Measurements from ENCODE around the gene CCDC180.

CCDC180 gene

DNA sequence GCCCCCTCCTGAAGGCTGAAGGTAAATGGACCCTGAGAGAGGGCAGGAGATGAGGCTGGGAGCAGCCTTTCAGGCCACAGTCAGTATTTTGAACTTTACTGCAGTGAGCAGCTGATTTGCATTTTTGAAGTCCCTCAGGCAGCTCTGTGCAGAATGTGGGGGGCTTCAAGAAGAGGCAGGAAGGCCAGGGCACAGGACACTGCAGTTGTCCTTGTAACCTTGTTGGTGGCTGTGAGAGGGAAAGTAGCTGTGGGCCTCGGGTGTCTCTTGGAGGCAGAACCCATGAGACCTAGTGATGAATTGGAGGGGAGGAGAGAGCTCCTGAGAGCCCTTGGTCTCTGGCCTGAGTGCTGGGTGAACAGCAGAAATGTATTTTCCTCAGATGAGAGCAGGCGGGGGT is 2.6 kb downstream of the CCDC180 start:
- Histone ChIP-seq H2AFZ (ENCODE audit: low read depth, low read length) (no peak overlapping the region), H3K9ac (ENCODE audit: low read depth, low read length) (no peak overlapping the region), H3K4me1 (ENCODE audit: insufficient read depth, low read length) (no peaks in the 10 kb centered on the region), H3K79me2 (ENCODE audit: insufficient read depth, low read length) (no peaks in the 10 kb centered on the region), H3K4me3 (ENCODE audit: low read depth in 1 of 2, low read length in 2 of 2) (no peak overlapping the region), H3K27ac (ENCODE audit: low read length) (no peak overlapping the region), H3K27me3 (ENCODE audit: insufficient read depth, low read length, poor library complexity) (no peaks in the 10 kb centered on the region), H3K36me3 (ENCODE audit: insufficient read depth, low read length) (peaks cover 19% of the 10 kb centered on the region), H4K20me1 (ENCODE audit: insufficient read depth, low read length) (no peaks in the 10 kb centered on the region), H3K4me2 (ENCODE audit: insufficient read depth, low read length) (no peak overlapping the region), H3K9me3 (ENCODE audit: insufficient read depth, low read length, severe bottlenecking) (no peaks in the 10 kb centered on the region)
- ATAC-seq (ENCODE audit: insufficient read depth, low read depth) (no peak), DNase-seq (no peak)
- TF ChIP-seq CTCF (IDR thresholded peaks at IDR 0.05; ENCODE audit: borderline replicate concordance, extremely low read depth, low read length, poor library complexity, severe bottlenecking) = no peak
- TF ChIP-seq EZH2 (IDR thresholded peaks at IDR 0.05; ENCODE audit: borderline replicate concordance, low read depth, low read length, severe bottlenecking) = no peak

GRCh38 chr9:97310896-97311295 is 3.4 kb downstream of the CCDC180 start:
- H2AFZ ChIP-seq (ENCODE audit: low read depth, low read length) = no peak overlapping the region
- no peak overlapping the region for H3K9ac ChIP-seq (ENCODE audit: low read depth, low read length)
- H3K27me3 ChIP-seq (ENCODE audit: insufficient read depth, low read length, poor library complexity) = no peaks in the 10 kb centered on the region
- no peak overlapping the region for H3K4me3 ChIP-seq (ENCODE audit: low read depth in 1 of 2, low read length in 2 of 2)
- peaks cover 22% of the 10 kb centered on the region for H3K36me3 ChIP-seq (ENCODE audit: insufficient read depth, low read length)
- DNase-seq (no peak), ATAC-seq (ENCODE audit: insufficient read depth, low read depth) (no peak)
- no peak overlapping the region for H3K27ac ChIP-seq (ENCODE audit: low read length)
- H3K79me2 ChIP-seq (ENCODE audit: insufficient read depth, low read length) = no peaks in the 10 kb centered on the region
- H3K4me2 ChIP-seq (ENCODE audit: insufficient read depth, low read length) = no peak overlapping the region
- no peaks in the 10 kb centered on the region for H3K4me1 ChIP-seq (ENCODE audit: insufficient read depth, low read length)
- H4K20me1 ChIP-seq (ENCODE audit: insufficient read depth, low read length) = no peaks in the 10 kb centered on the region
- H3K9me3 ChIP-seq (ENCODE audit: insufficient read depth, low read length, severe bottlenecking) = no peaks in the 10 kb centered on the region
- TF ChIP-seq CTCF (IDR thresholded peaks at IDR 0.05; ENCODE audit: borderline replicate concordance, extremely low read depth, low read length, poor library complexity, severe bottlenecking) (no peak), EZH2 (IDR thresholded peaks at IDR 0.05; ENCODE audit: borderline replicate concordance, low read depth, low read length, severe bottlenecking) (no peak)

DNA sequence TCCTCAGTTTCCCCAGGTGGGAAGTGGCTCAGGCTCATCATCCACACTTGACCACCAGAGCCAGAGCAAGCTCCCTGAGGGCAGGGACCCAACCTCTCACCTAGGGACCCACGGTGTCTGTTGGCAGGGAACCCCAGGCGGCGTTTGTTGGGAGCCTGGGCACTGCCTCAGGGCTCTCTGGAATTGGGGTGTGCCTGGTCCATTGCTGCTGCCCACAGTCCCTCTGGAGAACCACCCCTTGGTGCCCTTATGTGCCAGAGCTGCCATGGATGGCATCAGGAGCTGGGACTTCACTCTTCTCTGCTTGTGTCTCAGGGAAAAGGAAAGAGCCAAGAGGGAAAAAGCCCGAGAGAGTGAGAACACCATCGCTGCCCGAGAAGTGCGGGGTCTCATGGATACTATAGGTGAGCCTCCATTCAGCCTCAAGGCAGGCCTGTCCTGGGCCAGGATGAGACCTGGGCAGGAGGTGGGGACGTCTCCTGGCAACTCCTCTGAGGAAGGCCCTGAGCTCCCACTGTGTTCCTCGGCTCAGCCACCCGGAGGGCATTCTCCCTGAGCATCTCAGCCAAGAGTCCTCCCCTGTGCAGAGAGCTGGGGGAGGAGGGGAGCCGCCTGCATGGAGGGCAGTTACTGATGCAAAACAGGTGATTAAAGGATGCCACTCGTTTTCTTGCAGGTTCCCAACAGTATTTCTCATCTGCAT is 4.5 kb downstream of the CCDC180 start:
- no peaks in the 10 kb centered on the region for H3K9me3 ChIP-seq (ENCODE audit: insufficient read depth, low read length, severe bottlenecking)
- H3K27me3 ChIP-seq (ENCODE audit: insufficient read depth, low read length, poor library complexity) = no peaks in the 10 kb centered on the region
- H3K36me3 ChIP-seq (ENCODE audit: insufficient read depth, low read length) = peaks cover 22% of the 10 kb centered on the region
- H3K79me2 ChIP-seq (ENCODE audit: insufficient read depth, low read length) = no peaks in the 10 kb centered on the region
- H3K4me2 ChIP-seq (ENCODE audit: insufficient read depth, low read length) = no peak overlapping the region
- H3K4me1 ChIP-seq (ENCODE audit: insufficient read depth, low read length) = no peaks in the 10 kb centered on the region
- no peak overlapping the region for H2AFZ ChIP-seq (ENCODE audit: low read depth, low read length)
- no peak overlapping the region for H3K27ac ChIP-seq (ENCODE audit: low read length)
- DNase-seq = no peak
- H4K20me1 ChIP-seq (ENCODE audit: insufficient read depth, low read length) = no peaks in the 10 kb centered on the region
- no peak overlapping the region for H3K4me3 ChIP-seq (ENCODE audit: low read depth in 1 of 2, low read length in 2 of 2)
- TF ChIP-seq EZH2 (IDR thresholded peaks at IDR 0.05; ENCODE audit: borderline replicate concordance, low read depth, low read length, severe bottlenecking) = no peak
- TF ChIP-seq CTCF (IDR thresholded peaks at IDR 0.05; ENCODE audit: borderline replicate concordance, extremely low read depth, low read length, poor library complexity, severe bottlenecking) = no peak
- no peak overlapping the region for H3K9ac ChIP-seq (ENCODE audit: low read depth, low read length)
- no peak for ATAC-seq (ENCODE audit: insufficient read depth, low read depth)
